Measurements from ENCODE around the gene CABCOCO1. TPM values are rescaled to one million over a fixed set of nuclear protein-coding genes. Genes with fewer than 3 reads are reported as not detected.

The CABCOCO1 gene
- total RNA-seq, 1 experiment from 2014 or later = not detected

GRCh38 chr10:61803269-61803668, 140.5 kb downstream of the CABCOCO1 start:
- no TSS peak for BruUV-seq (replicated peaks)
- DNase-seq (ENCODE audit: low spot score) = no peak
- TF ChIP-seq, protein P1, sequence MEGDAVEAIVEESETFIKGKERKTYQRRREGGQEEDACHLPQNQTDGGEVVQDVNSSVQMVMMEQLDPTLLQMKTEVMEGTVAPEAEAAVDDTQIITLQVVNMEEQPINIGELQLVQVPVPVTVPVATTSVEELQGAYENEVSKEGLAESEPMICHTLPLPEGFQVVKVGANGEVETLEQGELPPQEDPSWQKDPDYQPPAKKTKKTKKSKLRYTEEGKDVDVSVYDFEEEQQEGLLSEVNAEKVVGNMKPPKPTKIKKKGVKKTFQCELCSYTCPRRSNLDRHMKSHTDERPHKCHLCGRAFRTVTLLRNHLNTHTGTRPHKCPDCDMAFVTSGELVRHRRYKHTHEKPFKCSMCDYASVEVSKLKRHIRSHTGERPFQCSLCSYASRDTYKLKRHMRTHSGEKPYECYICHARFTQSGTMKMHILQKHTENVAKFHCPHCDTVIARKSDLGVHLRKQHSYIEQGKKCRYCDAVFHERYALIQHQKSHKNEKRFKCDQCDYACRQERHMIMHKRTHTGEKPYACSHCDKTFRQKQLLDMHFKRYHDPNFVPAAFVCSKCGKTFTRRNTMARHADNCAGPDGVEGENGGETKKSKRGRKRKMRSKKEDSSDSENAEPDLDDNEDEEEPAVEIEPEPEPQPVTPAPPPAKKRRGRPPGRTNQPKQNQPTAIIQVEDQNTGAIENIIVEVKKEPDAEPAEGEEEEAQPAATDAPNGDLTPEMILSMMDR (conservative IDR thresholded peaks at IDR 0.05; ENCODE audit: low read depth, low read length) = no peak
- no peak for TF ChIP-seq EZH2 (IDR thresholded peaks at IDR 0.05; ENCODE audit: borderline replicate concordance, low read depth, low read length, poor library complexity, severe bottlenecking)
- H3K36me3 ChIP-seq (ENCODE audit: insufficient read depth, low read length, poor library complexity, severe bottlenecking) = no peaks in the 10 kb centered on the region
- intact Hi-C loops (cut with micrococcal nuclease; ENCODE audit: unreplicated experiment) = no loop called here
- ChIA-PET CTCF (no interaction called here), POLR2A (ENCODE audit: low non-redundant PET) (no interaction called here)
- H3K4me1 ChIP-seq (ENCODE audit: insufficient read depth, low read length, poor library complexity, severe bottlenecking) = no peaks in the 10 kb centered on the region
- H3K27me3 ChIP-seq (replicated peaks; ENCODE audit: insufficient read depth, low read depth, low read length, poor library complexity) = no peaks in the 10 kb centered on the region
- no peak overlapping the region for H3K27ac ChIP-seq (ENCODE audit: low read depth, low read length, poor library complexity, severe bottlenecking)
- H3K9me3 ChIP-seq (ENCODE audit: low read depth, low read length, poor library complexity, severe bottlenecking) = no peaks in the 10 kb centered on the region
- H3K4me3 ChIP-seq (ENCODE audit: low read depth, low read length, poor library complexity, severe bottlenecking) = no peak overlapping the region

- no peak overlapping the region for H3K4me3 ChIP-seq (ENCODE audit: low read depth, low read length, poor library complexity, severe bottlenecking)
- ChIA-PET CTCF (no interaction called here), POLR2A (ENCODE audit: low non-redundant PET) (no interaction called here)
- H3K27ac ChIP-seq (ENCODE audit: low read depth, low read length, poor library complexity, severe bottlenecking) = no peak overlapping the region
- H3K36me3 ChIP-seq (ENCODE audit: insufficient read depth, low read length, poor library complexity, severe bottlenecking) = no peaks in the 10 kb centered on the region
- BruUV-seq (replicated peaks) = no TSS peak
- no peak for TF ChIP-seq EZH2 (IDR thresholded peaks at IDR 0.05; ENCODE audit: borderline replicate concordance, low read depth, low read length, poor library complexity, severe bottlenecking)
- TF ChIP-seq, protein P1 (conservative IDR thresholded peaks at IDR 0.05; ENCODE audit: low read depth, low read length) = no peak
- H3K27me3 ChIP-seq (replicated peaks; ENCODE audit: insufficient read depth, low read depth, low read length, poor library complexity) = no peaks in the 10 kb centered on the region
- intact Hi-C loops (cut with micrococcal nuclease; ENCODE audit: unreplicated experiment) = no loop called here
- no peaks in the 10 kb centered on the region for H3K9me3 ChIP-seq (ENCODE audit: low read depth, low read length, poor library complexity, severe bottlenecking)
- no peak for DNase-seq (ENCODE audit: low spot score)
- no peaks in the 10 kb centered on the region for H3K4me1 ChIP-seq (ENCODE audit: insufficient read depth, low read length, poor library complexity, severe bottlenecking)
These were observed 141.7 kb downstream of the CABCOCO1 start for GRCh38 chr10:61804414-61804813.

GRCh38 chr10:61805091-61805490, 142.4 kb downstream of the CABCOCO1 start:
- no TSS peak for BruUV-seq (replicated peaks)
- no peak for TF ChIP-seq EZH2 (IDR thresholded peaks at IDR 0.05; ENCODE audit: borderline replicate concordance, low read depth, low read length, poor library complexity, severe bottlenecking)
- TF ChIP-seq, protein P1 (conservative IDR thresholded peaks at IDR 0.05; ENCODE audit: low read depth, low read length) = no peak
- POLR2A ChIA-PET (ENCODE audit: low non-redundant PET) = no interaction called here
- Histone ChIP-seq H3K27me3 (replicated peaks; ENCODE audit: insufficient read depth, low read depth, low read length, poor library complexity) (no peaks in the 10 kb centered on the region), H3K4me1 (ENCODE audit: insufficient read depth, low read length, poor library complexity, severe bottlenecking) (no peaks in the 10 kb centered on the region), H3K9me3 (ENCODE audit: low read depth, low read length, poor library complexity, severe bottlenecking) (no peaks in the 10 kb centered on the region), H3K36me3 (ENCODE audit: insufficient read depth, low read length, poor library complexity, severe bottlenecking) (no peaks in the 10 kb centered on the region), H3K27ac (ENCODE audit: low read depth, low read length, poor library complexity, severe bottlenecking) (no peak overlapping the region), H3K4me3 (ENCODE audit: low read depth, low read length, poor library complexity, severe bottlenecking) (no peak overlapping the region)
- no peak for DNase-seq (ENCODE audit: low spot score)
- intact Hi-C loops (cut with micrococcal nuclease; ENCODE audit: unreplicated experiment) = no loop called here
- CTCF ChIA-PET = no interaction called here

Measured in A673 (cell line).